A549 (cell line): ENCODE data around the gene CHST11. TPM values are rescaled to one million over a fixed set of nuclear protein-coding genes. Genes with fewer than 3 reads are reported as not detected.

Source experiments
- ATAC-seq, 2 experiments: fragments of 200-7000 bp in 1 of 2; fragments of >200 bp in 1 of 2; cut with Nextera tagmentation in 1 of 2; cut with Tn5 transposase in 1 of 2; 3 replicates each; pipeline versions ENCODE4 v1.8.0 to v1.9.1; 2018 to 2020; ENCODE audit warnings: mild to moderate bottlenecking in 1 of 2, moderate library complexity in 1 of 2
- CTCF ChIA-PET: fragments of 300-600 bp; sonication (Branson Sonifier 250); formaldehyde crosslinking; extraction: SDS; loops from one replicate; lab custom pipeline; 2021; ENCODE audit warnings: antibody characterized with exemption, inconsistent platforms; lab: Yijun Ruan, JAX
- POLR2A ChIA-PET: fragments of 350-600 bp; formaldehyde crosslinking; extraction: SDS; loops from one replicate; lab custom pipeline; 2021; ENCODE audit warnings: antibody characterized with exemption, inconsistent platforms; lab: Yijun Ruan, JAX
- DNase-seq, 2 experiments: peaks; one replicate each; pipeline versions ENCODE4 v3.0.0 to v3.0.0-alpha.2; 2011 to 2016; ENCODE audit warnings: low read depth in 1 of 2, low spot score in 1 of 2
- FAIRE-seq: peaks from 2 replicates; lab custom pipeline; 2011; peaks lifted over from hg19 to GRCh38; lab: Jason Lieb, UNC
- H3K27ac ChIP-seq, 2 experiments: fragments of >200 bp; sonication (Bioruptor Twin); formaldehyde crosslinking; 3 replicates each; pipeline ENCODE4 v1.5.1; 2016 to 2017
- H3K4me1 ChIP-seq: fragments of >200 bp; sonication (Bioruptor Twin); formaldehyde crosslinking; 3 replicates; pipeline ENCODE4 v1.6.1; 2016
- H3K4me2 ChIP-seq: fragments of >200 bp; sonication (Bioruptor Twin); formaldehyde crosslinking; 3 replicates; pipeline ENCODE4 v1.6.1; 2016
- H3K4me3 ChIP-seq: fragments of >200 bp; sonication (Bioruptor Twin); formaldehyde crosslinking; 3 replicates; pipeline ENCODE4 v1.5.1; 2016
- H3K9me3 ChIP-seq: fragments of >200 bp; sonication (Bioruptor Twin); formaldehyde crosslinking; 3 replicates; pipeline ENCODE4 v1.6.1; 2016
- ATOH8 ChIP-seq: fragments of 250-450 bp; sonication (Bioruptor Pico); IDR thresholded peaks from 2 replicates; pipeline ENCODE4 v1.5.0; 2020; ENCODE audit warnings: low read depth, mild to moderate bottlenecking, moderate library complexity
- CBX8 ChIP-seq: fragments of 200-600 bp; sonication (generic); IDR thresholded peaks from 2 replicates; pipeline ENCODE4 v1.6.1; 2016
- CEBPB ChIP-seq, 2 experiments: fragments of >200 bp in 1 of 2; sonication (Bioruptor Twin) in 1 of 2; formaldehyde crosslinking in 1 of 2; IDR thresholded peaks; 2 replicates each; pipeline ENCODE4 v1.6.1; 2012 to 2016
- CHD2 ChIP-seq: fragments of 150-350 bp; IDR thresholded peaks from 2 replicates; pipeline ENCODE4 v1.6.1; 2014; ENCODE audit warnings: low read length; ENCODE audit not compliant: partially characterized antibody
- E2F6 ChIP-seq: IDR thresholded peaks from 2 replicates; pipeline ENCODE4 v1.6.1; 2012; ENCODE audit warnings: low read depth, borderline replicate concordance
- EHF ChIP-seq: fragments of 250-450 bp; sonication (Bioruptor Pico); IDR thresholded peaks from 2 replicates; pipeline ENCODE4 v1.5.0; 2020; ENCODE audit warnings: mild to moderate bottlenecking
- EHMT2 ChIP-seq: fragments of 200-600 bp; sonication (generic); IDR thresholded peaks from 2 replicates; pipeline ENCODE4 v1.6.1; 2016; ENCODE audit warnings: antibody characterized with exemption, low read depth, mild to moderate bottlenecking, moderate library complexity
- ELK1 ChIP-seq: fragments of 150-350 bp; IDR thresholded peaks from 2 replicates; pipeline ENCODE4 v1.6.1; 2014; ENCODE audit warnings: low read depth, mild to moderate bottlenecking, low read length
- ESRRA ChIP-seq: fragments of 150-350 bp; IDR thresholded peaks from 2 replicates; pipeline ENCODE4 v1.6.1; 2014; ENCODE audit warnings: mild to moderate bottlenecking, low read length, borderline replicate concordance
- FOSL2 ChIP-seq, 2 experiments: fragments of 450-650 bp in 1 of 2; fragments of >200 bp in 1 of 2; sonication (Bioruptor Twin) in 1 of 2; formaldehyde crosslinking; IDR thresholded peaks; 2 replicates each; pipeline versions ENCODE4 v1.5.0 to v1.6.1; 2016 to 2020; ENCODE audit warnings: mild to moderate bottlenecking in 1 of 2, moderate library complexity in 1 of 2
- HEYL ChIP-seq: fragments of 250-450 bp; sonication (Bioruptor Pico); IDR thresholded peaks from 2 replicates; pipeline ENCODE4 v1.8.0; 2021; ENCODE audit warnings: mild to moderate bottlenecking, moderate library complexity
- KDM1A ChIP-seq: fragments of 200-600 bp; sonication (generic); IDR thresholded peaks from 2 replicates; pipeline ENCODE4 v1.6.1; 2016; ENCODE audit warnings: low read depth, mild to moderate bottlenecking
- NPAS2 ChIP-seq: fragments of 250-450 bp; sonication (Bioruptor Pico); IDR thresholded peaks from 2 replicates; pipeline ENCODE4 v1.8.0; 2022; ENCODE audit warnings: mild to moderate bottlenecking, moderate library complexity, borderline replicate concordance
- POLR2A ChIP-seq: IDR thresholded peaks from 2 replicates; pipeline ENCODE4 v1.6.1; 2012; ENCODE audit warnings: mild to moderate bottlenecking, low read length
- POLR2AphosphoS2 ChIP-seq: conservative IDR thresholded peaks from 2 replicates; pipeline ENCODE4 v1.6.1; 2012; ENCODE audit warnings: low read length, improper control_type of control experiment, inconsistent platforms
- RAD21 ChIP-seq, 2 experiments: fragments of >200 bp in 1 of 2; sonication (Bioruptor Twin) in 1 of 2; formaldehyde crosslinking in 1 of 2; IDR thresholded peaks in 1 of 2; conservative IDR thresholded peaks in 1 of 2; 2 replicates in 1 of 2; 3 replicates in 1 of 2; pipeline ENCODE4 v1.6.1; 2012 to 2018; ENCODE audit warnings: inconsistent platforms in 1 of 2
- REST ChIP-seq: fragments of 200-600 bp; sonication (generic); IDR thresholded peaks from 2 replicates; pipeline ENCODE4 v1.6.1; 2016; ENCODE audit warnings: antibody characterized with exemption, mild to moderate bottlenecking, moderate library complexity
- RFX5 ChIP-seq: fragments of 450-650 bp; IDR thresholded peaks from 2 replicates; pipeline ENCODE4 v1.7.1; 2014; ENCODE audit warnings: antibody characterized with exemption, mild to moderate bottlenecking, moderate library complexity
- SMC3 ChIP-seq: fragments of >200 bp; sonication (Bioruptor Twin); formaldehyde crosslinking; IDR thresholded peaks from 3 replicates; pipeline ENCODE4 v1.6.1; 2018; ENCODE audit warnings: inconsistent platforms
- SREBF2 ChIP-seq: fragments of 450-650 bp; IDR thresholded peaks from 2 replicates; pipeline ENCODE4 v1.6.1; 2014; ENCODE audit warnings: mild to moderate bottlenecking, moderate library complexity
- TP53 ChIP-seq: fragments of 250-450 bp; sonication (Bioruptor Pico); IDR thresholded peaks from 2 replicates; pipeline ENCODE4 v1.5.0; 2021; ENCODE audit warnings: mild to moderate bottlenecking, moderate library complexity
- ZFP36 ChIP-seq: fragments of 450-650 bp; IDR thresholded peaks from 2 replicates; pipeline ENCODE4 v1.6.1; 2014; ENCODE audit warnings: borderline replicate concordance; ENCODE audit not compliant: partially characterized antibody
- ZNF302 ChIP-seq: fragments of 250-450 bp; sonication (Bioruptor Pico); IDR thresholded peaks from 2 replicates; pipeline ENCODE4 v1.9.0; 2021; ENCODE audit warnings: inconsistent platforms, mild to moderate bottlenecking, moderate library complexity
- WGBS: methylation state at CpG from one replicate; pipeline ENCODE4 v1.1.6; 2017; ENCODE audit errors: missing lambda C conversion rate; 5-methylcytosine and 5-hydroxymethylcytosine counted together
- polyA plus RNA-seq, 4 experiments: library from polyadenylated mRNA; depleted of rRNA in 3 of 4; stranded (reverse); fragments of >200 nt; fragmentation: RNase III in 1 of 4; extraction: RNeasy Plus Mini Kit Qiagen cat#74134 plus additional on column Dnase treatment in 1 of 4; gene quantifications; 2 replicates in 3 of 4; 3 replicates in 1 of 4; pipeline ENCODE4 v1.2.3, GENCODE V29; 2011 to 2017

The CHST11 gene
- polyA plus RNA-seq, 2 of the 4 experiments (the other 2 are of a cell fraction), result 19.2 to 21.8 TPM

GRCh38 chr12:104752881-104753280 lies 296.1 kb downstream of the CHST11 start:
- ATAC-seq (no peak), DNase-seq (no peak), FAIRE-seq (no peak)
- Histone ChIP-seq H3K9me3 (no peaks in the 10 kb centered on the region), H3K4me3 (no peak overlapping the region), H3K4me2 (no peak overlapping the region), H3K27ac (no peak overlapping the region), H3K4me1 (0 out of 3 replicates have a peak, but pooled peaks cover 5% of the 10 kb centered on the region)
- POLR2A ChIA-PET, result no interaction called here
- 87% methylated on average over 7 of the region's 7 CpGs for WGBS
- TF ChIP-seq TP53 (no peak), SREBF2 (no peak), CBX8 (no peak), CEBPB (IDR thresholded peaks at IDR 0.05) (no peak), ELK1 (no peak), KDM1A (no peak), ZNF302 (CRISPR knock-in tag) (no peak), POLR2AphosphoS2 (no peak), RAD21 (conservative IDR thresholded peaks at IDR 0.05 in 1 of 2, IDR thresholded peaks at IDR 0.05 in 1 of 2) (no peak), REST (no peak)
- CTCF ChIA-PET, result no interaction called here

GRCh38 chr12:104756901-104757300 lies 300.2 kb downstream of the CHST11 start:
- FAIRE-seq (no peak), DNase-seq (no peak), ATAC-seq (no peak)
- POLR2A ChIA-PET, result no interaction called here
- CTCF ChIA-PET, result interaction anchor here (1.0 to 1.9 kb wide), 2 partner anchors 9 to 14 kb away, joined by 4 to 5 read pairs; no protein-coding TSS in a partner anchor
- H3K4me1 ChIP-seq, result no peaks in the 10 kb centered on the region
- no peaks in the 10 kb centered on the region for H3K9me3 ChIP-seq
- TF ChIP-seq FOSL2 (IDR thresholded peaks at IDR 0.05) (no peak), FOSL2 (CRISPR knock-in tag; IDR thresholded peaks at IDR 0.05) (no peak), REST (no peak), HEYL (CRISPR knock-in tag) (no peak), SMC3 (no peak), EHMT2 (no peak), RAD21 (conservative IDR thresholded peaks at IDR 0.05 in 1 of 2, IDR thresholded peaks at IDR 0.05 in 1 of 2) (no peak), E2F6 (no peak), NPAS2 (no peak), POLR2A (no peak), CHD2 (no peak), EHF (CRISPR knock-in tag) (no peak), ZFP36 (no peak), CBX8 (no peak), ESRRA (no peak), ATOH8 (CRISPR knock-in tag) (no peak), RFX5 (no peak)
- H3K27ac ChIP-seq, result no peak overlapping the region
- H3K4me3 ChIP-seq, result no peak overlapping the region
- WGBS, result 92% methylated on average over 18 of the region's 20 CpGs
- no peak overlapping the region for H3K4me2 ChIP-seq
